Muscle layer of colon (tissue), 2 donors: ENCODE data around the gene S100A10.

Experiments used
- H3K27ac ChIP-seq: one replicate; pipeline ENCODE4 v1.7.0; 2013; ENCODE audit warnings: low read depth, mild to moderate bottlenecking, low read length, moderate library complexity
- H3K27me3 ChIP-seq, 2 donors: one replicate each; pipeline ENCODE4 v1.7.0; 2013; ENCODE audit warnings: low read length in 2 of 2, mild to moderate bottlenecking in 2 of 2; ENCODE audit not compliant: insufficient read depth in 2 of 2, control insufficient read depth in 1 of 2
- H3K36me3 ChIP-seq: one replicate; pipeline ENCODE4 v1.7.0; 2013; ENCODE audit warnings: mild to moderate bottlenecking, low read length; ENCODE audit not compliant: insufficient read depth
- H3K4me1 ChIP-seq: one replicate; pipeline ENCODE4 v1.7.0; 2013; ENCODE audit warnings: mild to moderate bottlenecking, low read length; ENCODE audit not compliant: insufficient read depth
- H3K4me3 ChIP-seq, 2 donors: one replicate each; pipeline ENCODE4 v1.7.0; 2013; ENCODE audit warnings: low read length in 2 of 2, low read depth in 1 of 2, mild to moderate bottlenecking in 1 of 2, moderate library complexity in 1 of 2
- H3K9ac ChIP-seq: one replicate; pipeline ENCODE4 v1.7.0; 2013; ENCODE audit warnings: low read length
- H3K9me3 ChIP-seq: one replicate; pipeline ENCODE4 v1.7.0; 2013; ENCODE audit warnings: mild to moderate bottlenecking, low read length
- donor health status: abdominal sarcoma.
- donor health status: Adenocarcinoma of cecum.

Gene S100A10

GRCh38 chr1:151953409-151954094 lies 40.1 kb downstream of the S100A10 start:
- no peaks in the 10 kb centered on the region for H3K36me3 ChIP-seq
- no peak overlapping the region for H3K4me3 ChIP-seq
- H3K4me1 ChIP-seq: no peaks in the 10 kb centered on the region
- H3K9ac ChIP-seq: no peak overlapping the region
- H3K27me3 ChIP-seq: no peaks in the 10 kb centered on the region
- H3K27ac ChIP-seq: no peak overlapping the region
- no peaks in the 10 kb centered on the region for H3K9me3 ChIP-seq

- H3K4me1 ChIP-seq: no peaks in the 10 kb centered on the region
- no peak overlapping the region for H3K9ac ChIP-seq
- H3K36me3 ChIP-seq: no peaks in the 10 kb centered on the region
- H3K4me3 ChIP-seq: no peak overlapping the region
- no peak overlapping the region for H3K27ac ChIP-seq
- no peaks in the 10 kb centered on the region for H3K27me3 ChIP-seq
- H3K9me3 ChIP-seq: no peaks in the 10 kb centered on the region
These were observed 40.8 kb downstream of the S100A10 start for GRCh38 chr1:151952811-151953210.

GRCh38 chr1:151949371-151950193 lies 44.1 kb downstream of the S100A10 start:
- Histone ChIP-seq H3K27ac (no peak overlapping the region), H3K4me3 (no peak overlapping the region), H3K4me1 (peaks cover 22% of the 10 kb centered on the region)

GRCh38 chr1:151948506-151948905 lies 45.2 kb downstream of the S100A10 start:
- no peaks in the 10 kb centered on the region for H3K36me3 ChIP-seq
- H3K27me3 ChIP-seq: no peaks in the 10 kb centered on the region
- H3K9me3 ChIP-seq: no peaks in the 10 kb centered on the region
- peaks cover 29% of the 10 kb centered on the region for H3K4me1 ChIP-seq
- H3K4me3 ChIP-seq: no peak overlapping the region
- no peak overlapping the region for H3K9ac ChIP-seq
- H3K27ac ChIP-seq: no peak overlapping the region

More at GRCh38 chr1:151949371-151950193, 44.1 kb downstream of the S100A10 start:
- no peaks in the 10 kb centered on the region for H3K9me3 ChIP-seq
- H3K9ac ChIP-seq: no peak overlapping the region
- H3K27me3 ChIP-seq: no peaks in the 10 kb centered on the region
- H3K36me3 ChIP-seq: no peaks in the 10 kb centered on the region

- H3K4me3 ChIP-seq: no peak overlapping the region
- no peak overlapping the region for H3K9ac ChIP-seq
- H3K4me1 ChIP-seq: peaks cover 30% of the 10 kb centered on the region
- no peaks in the 10 kb centered on the region for H3K36me3 ChIP-seq
- no peak overlapping the region for H3K27ac ChIP-seq
- no peaks in the 10 kb centered on the region for H3K9me3 ChIP-seq
- H3K27me3 ChIP-seq: no peaks in the 10 kb centered on the region
These were observed 46.5 kb downstream of the S100A10 start for GRCh38 chr1:151947140-151947539.

GRCh38 chr1:151945725-151946722 lies 47.6 kb downstream of the S100A10 start:
- Histone ChIP-seq H3K9ac (no peak overlapping the region), H3K4me1 (peaks cover 42% of the 10 kb centered on the region), H3K4me3 (peak overlapping the region in 1 of 2 donors; percentile 8)

GRCh38 chr1:151944857-151945575 lies 48.6 kb downstream of the S100A10 start:
- H3K4me3 ChIP-seq: peak overlapping the region in 1 of 2 donors; percentile 8
- H3K27me3 ChIP-seq: no peaks in the 10 kb centered on the region
- no peaks in the 10 kb centered on the region for H3K36me3 ChIP-seq
- H3K9me3 ChIP-seq: no peaks in the 10 kb centered on the region
- H3K27ac ChIP-seq: peak overlapping the region; percentile 15
- H3K9ac ChIP-seq: no peak overlapping the region
- peaks cover 50% of the 10 kb centered on the region for H3K4me1 ChIP-seq

More at GRCh38 chr1:151945725-151946722, 47.6 kb downstream of the S100A10 start:
- H3K9me3 ChIP-seq: no peaks in the 10 kb centered on the region
- H3K27ac ChIP-seq: peak overlapping the region; percentile 35
- no peaks in the 10 kb centered on the region for H3K36me3 ChIP-seq
- no peaks in the 10 kb centered on the region for H3K27me3 ChIP-seq

- H3K9me3 ChIP-seq: no peaks in the 10 kb centered on the region
These were observed 49.4 kb downstream of the S100A10 start for GRCh38 chr1:151944126-151944856.

GRCh38 chr1:151943591-151943990 lies 50.1 kb downstream of the S100A10 start:
- Histone ChIP-seq H3K9ac (no peak overlapping the region), H3K36me3 (no peaks in the 10 kb centered on the region), H3K27ac (no peak overlapping the region), H3K27me3 (no peaks in the 10 kb centered on the region), H3K4me3 (no peak overlapping the region), H3K4me1 (peaks cover 50% of the 10 kb centered on the region), H3K9me3 (no peaks in the 10 kb centered on the region)

More at GRCh38 chr1:151944126-151944856, 49.4 kb downstream of the S100A10 start:
- Histone ChIP-seq H3K4me3 (no peak overlapping the region), H3K4me1 (peaks cover 50% of the 10 kb centered on the region), H3K27me3 (no peaks in the 10 kb centered on the region), H3K9ac (no peak overlapping the region), H3K36me3 (no peaks in the 10 kb centered on the region), H3K27ac (peak overlapping the region; percentile 15)

- Histone ChIP-seq H3K9ac (no peak overlapping the region), H3K4me1 (peaks cover 50% of the 10 kb centered on the region), H3K27me3 (no peaks in the 10 kb centered on the region), H3K27ac (no peak overlapping the region), H3K36me3 (no peaks in the 10 kb centered on the region), H3K9me3 (no peaks in the 10 kb centered on the region), H3K4me3 (no peak overlapping the region)
These were observed 50.8 kb downstream of the S100A10 start for GRCh38 chr1:151942882-151943281.
